CD4-positive, alpha-beta T cell (primary cell): Measurements from ENCODE around the gene KLRK1. TPM values are rescaled to one million over a fixed set of nuclear protein-coding genes. Genes with fewer than 3 reads are reported as not detected.
A peak's percentile ranks its signal among the peaks of the same experiment; 100 is the strongest.

ENCODE experiments used
- ATAC-seq: fragments of 200-7000 bp; cut with Tn5 transposase; one replicate; pipeline ENCODE4 v1.10.0; 2022; ENCODE audit warnings: mild to moderate bottlenecking; ENCODE audit not compliant: poor library complexity
- CTCF ChIA-PET: fragments of 350-600 bp; sonication (Branson Sonifier 250); formaldehyde crosslinking; loops from one replicate; lab custom pipeline; 2021; ENCODE audit warnings: antibody characterized with exemption, inconsistent platforms; lab: Charles Lee
- POLR2A ChIA-PET: fragments of 350-600 bp; sonication (Branson Sonifier 250); formaldehyde crosslinking; loops from one replicate; lab custom pipeline; 2021; ENCODE audit warnings: antibody characterized with exemption, inconsistent platforms; lab: Charles Lee
- DNase-seq, 14 experiments: peaks; one replicate each; pipeline ENCODE4 v3.0.0-alpha.2; 2013 to 2020; ENCODE audit warnings: mixed read lengths in 2 of 14
- H3K27ac ChIP-seq, 2 donors: one replicate each; pipeline versions ENCODE4 v1.5.1 to v1.7.0; 2013; ENCODE audit warnings: low read length in 2 of 2, low read depth in 1 of 2, mild to moderate bottlenecking in 1 of 2
- H3K27me3 ChIP-seq, 2 experiments: 1 replicate in 1 of 2; 2 replicates in 1 of 2; pipeline versions ENCODE4 v1.6.1 to v1.7.0; 2013; ENCODE audit warnings: low read length in 2 of 2, control low read depth in 1 of 2, mild to moderate bottlenecking in 1 of 2, moderate library complexity in 1 of 2; ENCODE audit not compliant: insufficient read depth in 2 of 2, control insufficient read depth in 1 of 2
- H3K36me3 ChIP-seq: one replicate; pipeline ENCODE4 v1.6.1; 2013; ENCODE audit warnings: low read length, control low read depth; ENCODE audit not compliant: insufficient read depth
- H3K4me1 ChIP-seq: one replicate; pipeline ENCODE4 v1.6.1; 2013; ENCODE audit warnings: low read length, control low read depth; ENCODE audit not compliant: insufficient read depth
- H3K4me3 ChIP-seq: one replicate; pipeline ENCODE4 v1.5.1; 2013; ENCODE audit warnings: mild to moderate bottlenecking, low read length, moderate library complexity
- H3K9me3 ChIP-seq, 2 experiments: 1 replicate in 1 of 2; 2 replicates in 1 of 2; pipeline versions ENCODE4 v1.6.1 to v1.7.0; 2013; ENCODE audit warnings: low read length in 2 of 2, mild to moderate bottlenecking in 2 of 2, control low read depth in 1 of 2, moderate library complexity in 1 of 2; ENCODE audit not compliant: control insufficient read depth in 1 of 2, insufficient read depth in 1 of 2
- H3K27ac Mint-ChIP-seq: one replicate; pipeline ENCODE4 v1.8.0; 2020; ENCODE audit warnings: mixed read lengths
- H3K27me3 Mint-ChIP-seq: one replicate; pipeline ENCODE4 v1.8.0; 2021; ENCODE audit warnings: mixed read lengths
- H3K36me3 Mint-ChIP-seq: one replicate; pipeline ENCODE4 v1.8.0; 2021; ENCODE audit warnings: low read depth, mixed read lengths
- H3K4me1 Mint-ChIP-seq: one replicate; pipeline ENCODE4 v1.8.0; 2021; ENCODE audit warnings: low read depth, mixed read lengths
- H3K4me3 Mint-ChIP-seq: one replicate; pipeline ENCODE4 v1.8.0; 2020; ENCODE audit warnings: mild to moderate bottlenecking, mixed read lengths
- H3K9me3 Mint-ChIP-seq: one replicate; pipeline ENCODE4 v1.8.0; 2020; ENCODE audit warnings: mixed read lengths
- intact Hi-C, 2 experiments: fragments of 100-400 bp; cut with DNase I in 1 of 2; cut with micrococcal nuclease in 1 of 2; formaldehyde crosslinking; loops; one replicate each; pipeline versions ENCODE4 v1.15.1 to v1.9.0; 2023 to 2025; cut with DNase I, micrococcal nuclease
- total RNA-seq, 174 experiments: library from RNA in 2 of 174; stranded (reverse) in 2 of 174; gene quantifications; one replicate each; pipeline ENCODE4 v1.2.3 and lab custom pipeline; 2021 to 2026
- TF ChIP-seq, protein P1 (sequence below): fragments of 200-600 bp; IDR thresholded peaks from one replicate; pipeline ENCODE4 v1.8.0; 2022; ENCODE audit warnings: antibody characterized with exemption, mild to moderate bottlenecking

The KLRK1 gene
- total RNA-seq, 2 experiments from 2014 or later = 0.96 to 1.0 TPM

DNA sequence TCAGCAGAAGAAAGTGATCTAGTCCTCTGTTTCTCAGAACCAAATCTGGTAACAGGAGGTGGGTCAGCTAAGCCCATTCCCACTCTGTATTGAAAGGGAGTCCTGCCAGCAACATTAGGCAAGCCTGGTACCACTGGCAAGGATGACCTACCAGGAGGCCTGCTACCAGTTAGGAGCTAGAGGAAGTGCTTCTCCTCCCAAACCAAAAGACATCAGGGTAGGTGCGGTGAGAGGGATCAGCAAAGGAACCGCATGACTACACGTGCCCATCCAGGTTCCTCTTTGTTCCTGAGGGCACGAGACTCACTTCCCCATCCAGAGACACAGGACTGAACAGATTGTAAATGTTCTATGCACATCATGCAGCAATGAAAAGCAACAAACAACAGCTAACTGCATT, 16.9 kb upstream of the KLRK1 start:
- H3K4me3 ChIP-seq = no peak overlapping the region
- DNase-seq = peak in 2 of 14 experiments; percentile 41 to 50
- no peaks in the 10 kb centered on the region for H3K36me3 Mint-ChIP-seq
- TF ChIP-seq, protein P1, sequence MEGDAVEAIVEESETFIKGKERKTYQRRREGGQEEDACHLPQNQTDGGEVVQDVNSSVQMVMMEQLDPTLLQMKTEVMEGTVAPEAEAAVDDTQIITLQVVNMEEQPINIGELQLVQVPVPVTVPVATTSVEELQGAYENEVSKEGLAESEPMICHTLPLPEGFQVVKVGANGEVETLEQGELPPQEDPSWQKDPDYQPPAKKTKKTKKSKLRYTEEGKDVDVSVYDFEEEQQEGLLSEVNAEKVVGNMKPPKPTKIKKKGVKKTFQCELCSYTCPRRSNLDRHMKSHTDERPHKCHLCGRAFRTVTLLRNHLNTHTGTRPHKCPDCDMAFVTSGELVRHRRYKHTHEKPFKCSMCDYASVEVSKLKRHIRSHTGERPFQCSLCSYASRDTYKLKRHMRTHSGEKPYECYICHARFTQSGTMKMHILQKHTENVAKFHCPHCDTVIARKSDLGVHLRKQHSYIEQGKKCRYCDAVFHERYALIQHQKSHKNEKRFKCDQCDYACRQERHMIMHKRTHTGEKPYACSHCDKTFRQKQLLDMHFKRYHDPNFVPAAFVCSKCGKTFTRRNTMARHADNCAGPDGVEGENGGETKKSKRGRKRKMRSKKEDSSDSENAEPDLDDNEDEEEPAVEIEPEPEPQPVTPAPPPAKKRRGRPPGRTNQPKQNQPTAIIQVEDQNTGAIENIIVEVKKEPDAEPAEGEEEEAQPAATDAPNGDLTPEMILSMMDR = no peak
- H3K9me3 Mint-ChIP-seq = no peaks in the 10 kb centered on the region
- no peak overlapping the region for H3K4me3 Mint-ChIP-seq
- no peaks in the 10 kb centered on the region for H3K4me1 Mint-ChIP-seq
- no peaks in the 10 kb centered on the region for H3K9me3 ChIP-seq
- CTCF ChIA-PET = no interaction called here
- peaks cover 4% of the 10 kb centered on the region for H3K27me3 Mint-ChIP-seq
- no peaks in the 10 kb centered on the region for H3K27me3 ChIP-seq
- no peaks in the 10 kb centered on the region for H3K4me1 ChIP-seq
- intact Hi-C loops = no loop called here
- H3K27ac ChIP-seq = no peak overlapping the region
- no peak overlapping the region for H3K27ac Mint-ChIP-seq
- POLR2A ChIA-PET = interaction anchor here (0.7 to 1.8 kb wide), 2 partner anchors 41 to 192 kb away, joined by 3 to 5 read pairs; no protein-coding TSS in a partner anchor
- no peaks in the 10 kb centered on the region for H3K36me3 ChIP-seq
- ATAC-seq = no peak

DNA sequence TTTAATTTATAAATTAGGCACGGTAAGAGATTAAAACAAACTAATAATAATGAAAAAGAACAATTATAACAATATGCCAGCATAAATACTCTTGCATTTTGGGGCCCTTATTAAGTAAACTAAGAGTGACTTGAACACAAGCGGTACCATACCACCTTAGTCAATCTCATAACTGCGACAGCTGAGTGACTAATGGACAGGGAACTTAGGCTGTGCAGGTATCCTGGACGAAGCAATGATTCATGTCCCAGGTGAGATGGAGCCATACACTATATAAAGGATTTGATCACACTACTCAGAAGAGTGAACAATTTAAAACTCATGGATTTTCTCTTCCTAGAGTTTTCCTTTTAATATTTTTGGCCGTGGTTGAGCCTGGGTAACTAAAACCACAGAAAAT, 15.5 kb upstream of the KLRK1 start:
- H3K4me1 ChIP-seq = no peaks in the 10 kb centered on the region
- no peaks in the 10 kb centered on the region for H3K36me3 ChIP-seq
- TF ChIP-seq, protein P1 = no peak
- no peak overlapping the region for H3K27ac ChIP-seq
- H3K9me3 ChIP-seq = no peaks in the 10 kb centered on the region
- ChIA-PET CTCF (no interaction called here), POLR2A (interaction anchor here (1.1 kb wide), 1 partner anchor 40 kb away, joined by 3 read pairs; no protein-coding TSS in a partner anchor)
- ATAC-seq (no peak), DNase-seq (no peak)
- intact Hi-C loops = no loop called here
- H3K4me1 Mint-ChIP-seq = no peaks in the 10 kb centered on the region
- no peak overlapping the region for H3K4me3 Mint-ChIP-seq
- H3K9me3 Mint-ChIP-seq = no peaks in the 10 kb centered on the region
- peaks cover 9% of the 10 kb centered on the region for H3K27me3 Mint-ChIP-seq
- H3K27ac Mint-ChIP-seq = no peak overlapping the region
- H3K27me3 ChIP-seq = no peaks in the 10 kb centered on the region
- H3K4me3 ChIP-seq = no peak overlapping the region
- no peaks in the 10 kb centered on the region for H3K36me3 Mint-ChIP-seq

DNA sequence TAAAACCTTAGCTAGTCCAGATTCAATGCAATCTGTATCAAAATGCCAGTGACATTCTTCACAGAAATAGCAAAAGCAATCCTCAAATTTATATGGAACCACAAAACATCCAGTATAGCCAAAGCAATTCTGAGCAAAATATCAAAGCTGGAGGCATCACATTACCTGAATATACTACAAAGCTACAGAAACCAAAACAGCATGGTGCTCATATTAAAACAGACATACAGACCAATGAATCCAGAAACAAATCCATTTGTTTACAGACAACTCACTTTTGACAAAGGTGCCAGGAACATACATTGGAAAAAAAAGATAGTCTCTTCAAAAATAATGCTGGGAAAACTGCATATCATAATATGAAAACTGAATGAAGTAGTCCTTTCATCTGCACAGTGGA, 15.0 kb upstream of the KLRK1 start:
- no peak overlapping the region for H3K27ac ChIP-seq
- H3K36me3 ChIP-seq = no peaks in the 10 kb centered on the region
- no peaks in the 10 kb centered on the region for H3K4me1 Mint-ChIP-seq
- H3K27me3 ChIP-seq = no peaks in the 10 kb centered on the region
- H3K9me3 ChIP-seq = no peaks in the 10 kb centered on the region
- no peaks in the 10 kb centered on the region for H3K9me3 Mint-ChIP-seq
- H3K27ac Mint-ChIP-seq = no peak overlapping the region
- ATAC-seq (no peak), DNase-seq (no peak)
- intact Hi-C loops = no loop called here
- H3K36me3 Mint-ChIP-seq = no peaks in the 10 kb centered on the region
- ChIA-PET POLR2A (interaction anchor here (1.1 kb wide), 1 partner anchor 40 kb away, joined by 3 read pairs; no protein-coding TSS in a partner anchor), CTCF (no interaction called here)
- TF ChIP-seq, protein P1 = no peak
- H3K4me3 ChIP-seq = no peak overlapping the region
- H3K27me3 Mint-ChIP-seq = peaks cover 9% of the 10 kb centered on the region
- H3K4me3 Mint-ChIP-seq = no peak overlapping the region
- no peaks in the 10 kb centered on the region for H3K4me1 ChIP-seq
